Measurements from ENCODE around the gene PLA2G2F.

The PLA2G2F gene

GRCh38 chr1:20138961-20139550, at the start of gene PLA2G2F:
TSS of gene PLA2G2F (plus strand) at chr1:20139323. CDS start at chr1:20139428, 105 bp downstream.
- no peak for DNase-seq

- DNase-seq, result no peak
Observed at GRCh38 chr1:20089328-20090077, 49.6 kb upstream of the PLA2G2F start.

- no peak for DNase-seq
Observed at GRCh38 chr1:20090119-20090518, 49.0 kb upstream of the PLA2G2F start.

- no peak for DNase-seq
Observed at GRCh38 chr1:20090641-20091040, 48.5 kb upstream of the PLA2G2F start.

GRCh38 chr1:20093303-20093702, 45.8 kb upstream of the PLA2G2F start:
- DNase-seq, result no peak

GRCh38 chr1:20093940-20094391, 45.2 kb upstream of the PLA2G2F start:
- DNase-seq, result no peak

GRCh38 chr1:20095564-20096434, 43.3 kb upstream of the PLA2G2F start:
- DNase-seq, result no peak

GRCh38 chr1:20096840-20097447, 42.2 kb upstream of the PLA2G2F start:
- DNase-seq, result no peak

- no peak for DNase-seq
Observed at GRCh38 chr1:20099533-20099932, 39.6 kb upstream of the PLA2G2F start.

GRCh38 chr1:20100632-20101355, 38.3 kb upstream of the PLA2G2F start:
- no peak for DNase-seq

GRCh38 chr1:20102875-20103274, 36.2 kb upstream of the PLA2G2F start:
- no peak for DNase-seq

GRCh38 chr1:20105856-20106255, 33.3 kb upstream of the PLA2G2F start:
- DNase-seq, result no peak

- no peak for DNase-seq
Observed at GRCh38 chr1:20107351-20107750, 31.8 kb upstream of the PLA2G2F start.

GRCh38 chr1:20107796-20108195, 31.3 kb upstream of the PLA2G2F start:
- DNase-seq, result no peak

- DNase-seq, result no peak
Observed at GRCh38 chr1:20108366-20109123, 30.6 kb upstream of the PLA2G2F start.

- DNase-seq, result no peak
Observed at GRCh38 chr1:20109223-20109856, 29.8 kb upstream of the PLA2G2F start.

- no peak for DNase-seq
Observed at GRCh38 chr1:20110679-20111078, 28.4 kb upstream of the PLA2G2F start.

GRCh38 chr1:20111452-20111851, 27.7 kb upstream of the PLA2G2F start:
- DNase-seq, result no peak

GRCh38 chr1:20112279-20113000, 26.7 kb upstream of the PLA2G2F start:
- no peak for DNase-seq

GRCh38 chr1:20114021-20114648, 25.0 kb upstream of the PLA2G2F start:
- no peak for DNase-seq

All from amniotic stem cell (primary cell).